ENCODE measurements around the gene EIF5.
A peak's percentile ranks its signal among the peaks of the same experiment; 100 is the strongest.

The EIF5 gene

DNA sequence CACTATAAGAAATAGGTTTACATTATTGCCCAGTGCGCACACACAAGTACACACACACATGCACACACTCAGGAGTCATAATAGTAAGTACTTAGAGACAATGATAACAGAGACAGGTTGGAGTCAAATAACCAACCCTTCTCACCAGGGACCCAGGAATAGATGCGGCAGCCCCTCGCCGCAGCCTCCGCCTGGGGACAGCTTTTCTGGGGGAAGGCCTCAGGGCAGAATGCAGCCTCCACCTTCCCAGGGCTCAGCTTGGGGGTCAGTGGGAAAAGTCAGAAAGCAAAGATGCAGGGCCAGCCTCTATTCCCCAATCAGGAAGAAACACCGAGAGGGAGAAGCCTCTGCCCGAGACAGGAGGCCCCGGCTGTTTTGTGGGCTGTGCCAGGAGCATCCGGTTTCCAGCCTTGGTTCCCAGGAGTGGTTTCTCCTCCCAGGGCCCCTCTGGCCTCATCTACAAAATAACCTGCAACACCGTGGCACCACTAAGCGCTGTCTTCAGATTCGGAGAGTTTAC, 23.4 kb upstream of the EIF5 start:
- DNase-seq (ENCODE audit: low read depth), result no peak

DNA sequence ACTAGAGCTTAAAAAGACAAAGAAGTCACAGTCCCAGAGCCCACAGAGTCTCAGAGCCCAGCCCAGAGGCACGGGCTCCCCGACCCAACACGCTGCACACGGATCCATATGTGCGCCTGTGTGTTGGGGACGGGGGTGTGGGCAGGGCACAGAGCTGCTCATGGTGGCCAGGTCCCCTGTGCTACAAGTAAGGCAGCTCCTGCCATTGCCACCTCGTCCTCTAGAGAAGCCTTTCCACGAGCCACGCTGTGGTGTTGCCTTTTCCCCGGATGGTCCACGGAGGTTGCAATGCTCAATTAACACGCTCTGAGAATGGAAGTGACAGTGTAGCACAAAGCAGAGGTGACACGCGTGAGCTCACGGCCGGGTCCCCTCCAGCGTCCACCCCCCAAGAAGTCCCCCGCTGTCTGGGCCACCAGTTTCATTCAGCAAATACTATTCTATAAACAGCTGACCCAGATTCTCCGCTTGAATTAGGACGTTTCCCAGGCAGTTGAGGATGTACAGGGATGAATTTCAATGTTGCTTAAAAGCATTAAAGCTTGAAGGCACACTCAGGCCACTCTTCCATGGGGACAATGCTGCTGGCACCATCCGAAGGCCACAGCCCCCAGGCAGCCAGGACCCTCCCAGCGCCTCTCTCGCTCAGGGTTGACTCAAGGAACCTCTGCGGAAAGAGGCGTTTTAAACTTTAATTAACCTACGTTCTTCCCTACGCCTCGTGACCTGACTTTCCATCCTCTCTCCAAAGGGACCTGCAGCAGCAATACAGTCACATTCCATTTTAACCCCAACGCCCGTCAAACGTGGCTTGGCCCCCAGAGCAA, 22.7 kb upstream of the EIF5 start:
- no peak for DNase-seq (ENCODE audit: low read depth)

DNA sequence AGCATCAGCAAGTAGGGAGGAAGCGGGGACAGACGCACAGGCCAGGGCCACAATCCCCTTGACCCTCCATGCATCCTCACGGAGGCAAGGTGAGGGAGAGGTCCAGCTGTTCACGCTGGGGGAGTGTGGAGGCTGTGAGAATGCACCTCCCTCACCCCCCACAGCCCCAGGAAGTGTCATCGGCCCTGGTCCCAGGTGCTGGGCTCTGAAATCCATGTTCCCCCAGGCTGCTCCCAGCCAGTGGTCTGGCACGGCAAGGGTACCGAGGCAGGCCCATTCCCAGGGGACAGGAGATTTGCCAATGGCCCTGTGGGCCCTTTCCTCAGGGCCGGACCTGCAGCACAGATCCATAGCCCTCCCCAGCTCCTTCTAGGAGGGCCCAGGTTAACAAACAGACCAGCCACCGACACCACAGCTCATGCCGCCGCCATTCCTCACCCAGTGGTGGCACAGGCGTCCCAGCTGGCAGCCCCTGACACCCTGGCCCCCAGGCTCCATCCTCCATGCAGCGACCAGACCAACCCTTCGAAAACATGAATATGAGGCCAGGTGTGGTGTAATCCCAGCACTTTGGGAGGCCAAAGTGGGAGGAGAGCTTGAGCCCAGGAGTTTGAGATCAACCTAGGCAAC, 21.9 kb upstream of the EIF5 start:
- no peak for DNase-seq (ENCODE audit: low read depth)

DNA sequence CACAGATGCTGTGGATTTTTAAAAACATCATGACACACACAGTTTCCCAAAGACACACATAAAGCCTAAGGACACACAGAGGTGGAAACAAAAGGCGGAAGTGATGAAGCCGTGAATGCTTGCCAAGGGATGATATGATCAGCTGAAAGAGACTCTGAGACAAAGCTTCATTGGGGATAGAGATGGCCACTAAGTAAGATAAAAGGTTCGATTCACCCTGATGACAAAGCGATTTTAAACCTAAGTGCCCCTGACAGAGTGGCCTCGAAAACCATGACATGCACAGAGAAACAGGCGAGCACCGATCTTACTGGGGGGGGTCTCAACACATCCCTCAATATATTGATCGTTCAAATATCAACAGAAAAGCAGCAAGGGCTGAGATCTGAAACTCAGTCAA, 20.3 kb upstream of the EIF5 start:
- DNase-seq (ENCODE audit: low read depth), result no peak

DNA sequence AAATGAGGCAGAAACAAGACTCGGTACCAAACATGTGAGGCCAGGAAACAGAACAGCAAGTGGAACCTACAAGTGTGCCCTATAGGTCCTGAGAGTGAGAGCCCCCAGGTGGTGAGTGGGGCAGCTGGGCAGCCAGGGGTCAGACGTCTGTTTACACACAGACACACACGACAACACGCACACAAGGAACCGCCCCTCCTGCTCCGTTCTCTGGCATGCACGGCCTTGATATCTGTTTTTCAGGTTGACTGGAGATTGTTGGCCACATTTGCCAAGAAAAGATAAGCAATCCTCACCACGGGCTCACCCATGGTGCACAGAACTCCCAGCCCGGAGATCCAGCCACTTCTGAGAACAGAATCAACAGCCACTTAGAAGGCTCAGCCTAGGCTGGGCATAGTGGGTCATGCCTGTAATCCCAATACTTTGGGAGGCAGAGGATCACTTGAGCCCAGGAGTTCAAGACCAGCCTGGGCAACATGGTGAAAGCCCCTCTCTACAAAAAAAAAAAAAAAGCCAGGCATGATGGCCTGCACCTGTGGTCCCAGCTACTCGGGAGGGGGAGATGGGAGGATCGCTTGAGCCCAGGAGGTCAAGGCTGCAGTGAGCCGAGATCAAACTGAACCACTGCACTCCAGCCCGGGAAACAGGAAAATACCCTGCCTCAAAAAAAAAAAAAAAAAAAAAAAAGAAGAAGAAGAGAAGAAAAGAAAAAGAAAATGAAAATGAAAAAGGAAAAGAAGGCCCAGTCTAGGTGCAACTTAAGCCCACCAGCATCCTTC, 19.4 kb upstream of the EIF5 start:
- no peak for DNase-seq (ENCODE audit: low read depth)

DNA sequence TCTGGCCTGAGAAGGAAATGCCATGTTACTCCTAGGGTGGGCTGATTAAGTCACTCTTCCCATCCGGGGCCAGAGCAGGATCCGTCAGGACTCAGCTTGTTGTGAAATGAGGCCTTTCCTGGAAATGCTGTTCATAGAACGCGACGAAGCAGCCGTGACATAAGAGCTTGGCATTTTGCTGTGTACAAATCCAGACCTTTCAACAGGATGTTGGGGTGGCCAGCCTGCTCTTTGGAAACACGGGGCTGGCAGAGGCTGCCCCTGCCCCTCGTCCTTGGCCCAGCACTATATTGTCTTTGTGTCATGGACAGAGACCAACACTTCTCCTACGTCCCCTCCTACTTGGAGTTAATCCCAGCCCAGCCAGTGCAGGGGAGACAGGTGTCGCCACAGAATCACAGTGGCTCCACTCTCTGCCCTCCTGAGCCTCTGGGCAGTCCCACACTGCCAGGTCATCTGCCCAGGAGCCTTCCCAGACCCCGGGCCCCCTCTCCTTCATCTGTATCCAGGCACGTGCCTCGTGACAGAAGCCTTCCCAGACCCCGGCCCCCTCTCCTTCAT, 18.6 kb upstream of the EIF5 start:
- no peak for DNase-seq (ENCODE audit: low read depth)

DNA sequence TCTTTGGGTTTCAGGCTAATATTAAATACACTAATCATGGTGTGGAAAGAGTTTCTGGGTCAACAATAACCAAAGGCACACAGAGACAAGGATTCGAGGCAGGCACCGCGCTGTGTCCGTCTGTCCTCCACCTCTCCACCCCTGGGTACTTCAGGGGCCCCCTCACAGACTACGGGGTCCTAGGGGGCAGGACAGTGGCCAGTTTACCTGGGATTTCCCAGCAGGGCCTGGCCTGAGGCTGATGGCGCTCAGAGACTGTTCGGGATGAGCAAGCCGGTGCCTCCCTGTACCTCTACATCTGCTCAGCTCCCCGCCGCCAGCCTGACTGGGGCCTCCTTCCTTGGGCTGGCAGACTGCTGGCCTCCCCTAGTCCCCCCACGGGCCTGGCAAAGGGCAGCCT, 18.1 kb upstream of the EIF5 start:
- DNase-seq (ENCODE audit: low read depth), result no peak

DNA sequence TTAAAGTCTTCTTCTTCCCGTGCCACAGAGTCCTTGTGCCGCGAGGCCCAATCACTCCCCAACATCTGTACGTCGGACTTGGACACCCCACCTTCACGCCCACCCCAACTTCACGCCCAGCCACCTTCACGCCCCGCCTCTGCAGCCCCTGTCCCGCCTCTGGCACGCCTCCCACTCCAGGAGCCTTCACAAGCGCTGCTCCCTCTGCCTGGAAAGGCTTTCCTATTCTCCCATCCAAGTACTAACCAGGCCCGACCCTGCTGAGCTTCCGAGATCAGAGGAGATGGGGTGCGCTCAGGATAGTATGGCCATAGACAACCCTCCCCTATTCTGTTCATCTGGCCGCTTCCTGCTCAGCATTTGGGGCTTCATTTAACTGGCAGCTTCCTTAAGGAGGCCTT, 17.3 kb upstream of the EIF5 start:
- no peak for DNase-seq (ENCODE audit: low read depth)

DNA sequence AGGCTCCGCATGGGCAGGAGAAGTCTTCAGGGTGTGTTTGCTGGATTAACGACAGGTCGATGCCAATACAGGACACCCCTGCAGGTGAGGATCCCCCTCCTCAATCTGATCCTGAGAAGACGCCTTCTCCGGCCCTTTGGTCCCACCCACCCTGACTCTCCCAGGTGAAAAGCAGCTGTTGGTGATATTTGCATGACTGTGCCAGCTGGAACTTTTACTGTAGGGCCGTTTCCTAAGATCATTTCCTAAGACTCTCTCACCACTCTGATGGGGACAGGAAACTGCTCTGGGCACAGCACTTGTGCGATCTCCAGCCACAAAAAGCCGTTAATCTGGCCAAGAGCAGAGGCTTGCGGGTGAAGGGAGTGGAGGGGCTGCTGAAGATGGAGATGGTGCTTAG, 16.8 kb upstream of the EIF5 start:
- no peak for DNase-seq (ENCODE audit: low read depth)

DNA sequence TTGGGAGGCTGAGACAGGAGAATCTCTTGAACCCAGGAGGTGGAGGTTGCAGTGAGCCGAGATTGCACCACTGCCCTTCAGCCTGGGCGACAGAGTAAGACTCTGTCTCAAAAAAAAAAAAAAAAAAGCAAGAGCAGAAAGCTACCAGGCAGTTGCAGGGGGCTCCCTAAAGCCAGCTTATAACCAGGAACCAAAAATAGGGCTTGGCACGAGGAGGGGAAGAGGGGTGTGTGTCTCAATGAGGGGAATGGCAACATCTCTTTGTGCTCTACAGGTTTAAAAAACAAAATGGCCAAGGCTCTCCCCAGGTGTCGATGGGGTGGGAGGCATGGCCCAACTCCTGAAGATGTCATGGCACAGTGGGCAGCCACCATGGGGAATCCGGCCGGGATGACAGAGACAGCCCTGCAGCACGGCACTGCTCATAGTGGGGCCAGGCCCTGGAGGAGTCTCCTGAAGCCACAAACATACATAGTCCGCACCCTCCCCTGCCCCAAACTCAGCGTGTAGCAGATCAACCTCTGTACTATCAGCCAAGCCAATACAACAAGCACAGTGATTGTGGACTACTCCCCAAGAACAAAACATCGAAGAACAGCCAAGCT, 16.0 kb upstream of the EIF5 start:
- no peak for DNase-seq (ENCODE audit: low read depth)

DNA sequence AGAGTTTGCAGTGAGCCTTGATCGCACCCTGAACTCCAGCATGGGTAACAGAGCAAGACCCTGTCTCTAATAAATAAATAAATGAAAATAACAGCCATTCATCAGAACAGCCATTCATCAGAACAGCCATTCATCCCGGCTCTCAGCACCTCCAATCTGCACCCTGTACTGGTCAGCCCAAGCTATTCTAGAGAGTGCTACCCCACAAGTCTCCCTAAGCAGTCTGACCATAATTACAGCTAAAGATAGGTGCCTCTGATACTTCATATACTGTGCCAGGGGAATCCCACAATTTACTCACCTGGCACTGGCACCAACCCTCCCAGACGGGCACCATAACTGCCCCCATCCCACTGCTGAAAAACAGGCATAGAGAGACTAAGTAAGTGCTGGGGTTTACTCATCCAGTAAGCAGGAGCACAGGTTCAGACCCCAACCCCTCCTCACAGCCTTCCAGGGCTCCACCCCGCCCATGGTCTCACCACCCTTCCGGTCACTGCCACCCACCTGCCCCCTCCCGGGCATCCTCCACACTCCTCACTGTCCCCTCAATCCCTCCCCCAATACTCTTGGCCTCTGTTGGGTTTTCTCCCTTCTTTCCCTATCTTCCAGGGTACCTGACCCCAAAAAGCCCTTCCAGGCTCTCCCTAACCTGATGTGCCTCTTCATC, 15.2 kb upstream of the EIF5 start:
- no peak for DNase-seq (ENCODE audit: low read depth)

DNA sequence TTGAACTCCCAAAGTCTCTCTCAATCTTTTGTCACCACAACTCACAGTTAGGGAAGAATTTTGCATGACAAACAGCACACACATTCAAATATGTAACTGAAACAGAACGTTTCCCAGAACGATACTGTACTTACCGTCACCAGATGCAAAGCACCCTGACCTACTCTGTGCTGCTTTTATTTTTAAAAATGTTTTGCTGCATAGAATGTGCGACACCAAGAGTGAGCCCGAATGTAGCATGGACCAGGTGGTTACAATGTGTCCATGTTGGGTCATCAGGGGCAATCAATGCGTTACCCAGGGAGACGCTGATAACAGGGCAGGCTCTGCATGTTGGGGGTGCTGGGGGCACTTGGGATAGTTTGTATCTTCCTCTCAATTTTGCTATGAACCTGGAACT, 14.6 kb upstream of the EIF5 start:
- no peak for DNase-seq (ENCODE audit: low read depth)

DNA sequence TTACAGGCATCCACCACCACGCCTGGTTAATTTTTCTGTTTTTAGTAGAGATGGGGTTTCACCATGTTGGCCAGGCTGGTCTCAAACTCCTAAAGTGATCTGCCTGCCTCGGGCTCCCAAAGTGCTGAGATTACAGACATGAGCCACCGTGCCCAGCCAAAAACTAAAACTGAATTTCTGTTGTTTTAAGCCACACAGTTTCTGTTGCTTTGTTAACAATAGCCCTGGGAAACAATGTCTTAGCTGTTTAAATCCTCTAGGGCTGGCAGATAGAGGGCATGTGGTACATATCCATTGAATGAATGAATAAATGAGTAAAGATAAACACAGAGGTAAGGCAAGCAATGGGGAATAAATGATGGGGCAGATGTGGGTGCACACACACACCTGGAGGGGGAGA, 8.0 kb upstream of the EIF5 start:
- DNase-seq (ENCODE audit: low read depth), result no peak

DNA sequence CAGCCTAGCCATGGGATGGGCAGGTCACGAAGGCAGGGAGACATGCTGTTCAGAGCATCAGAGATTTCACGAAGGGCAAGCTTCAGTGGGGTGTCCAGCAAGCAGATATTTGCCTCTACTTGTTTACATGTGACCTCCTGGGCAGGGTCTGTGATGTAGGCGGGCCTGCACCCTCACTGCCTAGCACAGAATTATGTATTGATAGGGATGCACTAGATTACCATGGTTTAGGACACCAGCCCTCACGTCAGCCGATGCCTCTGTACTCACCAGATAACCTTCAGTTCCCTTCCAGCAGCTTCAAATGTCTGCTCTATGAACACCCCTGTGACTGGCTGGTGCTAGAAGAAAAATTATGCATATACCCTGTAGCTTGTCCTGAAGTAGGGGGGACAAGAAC, 5.1 kb upstream of the EIF5 start:
- no peak for DNase-seq (ENCODE audit: low read depth)

DNA sequence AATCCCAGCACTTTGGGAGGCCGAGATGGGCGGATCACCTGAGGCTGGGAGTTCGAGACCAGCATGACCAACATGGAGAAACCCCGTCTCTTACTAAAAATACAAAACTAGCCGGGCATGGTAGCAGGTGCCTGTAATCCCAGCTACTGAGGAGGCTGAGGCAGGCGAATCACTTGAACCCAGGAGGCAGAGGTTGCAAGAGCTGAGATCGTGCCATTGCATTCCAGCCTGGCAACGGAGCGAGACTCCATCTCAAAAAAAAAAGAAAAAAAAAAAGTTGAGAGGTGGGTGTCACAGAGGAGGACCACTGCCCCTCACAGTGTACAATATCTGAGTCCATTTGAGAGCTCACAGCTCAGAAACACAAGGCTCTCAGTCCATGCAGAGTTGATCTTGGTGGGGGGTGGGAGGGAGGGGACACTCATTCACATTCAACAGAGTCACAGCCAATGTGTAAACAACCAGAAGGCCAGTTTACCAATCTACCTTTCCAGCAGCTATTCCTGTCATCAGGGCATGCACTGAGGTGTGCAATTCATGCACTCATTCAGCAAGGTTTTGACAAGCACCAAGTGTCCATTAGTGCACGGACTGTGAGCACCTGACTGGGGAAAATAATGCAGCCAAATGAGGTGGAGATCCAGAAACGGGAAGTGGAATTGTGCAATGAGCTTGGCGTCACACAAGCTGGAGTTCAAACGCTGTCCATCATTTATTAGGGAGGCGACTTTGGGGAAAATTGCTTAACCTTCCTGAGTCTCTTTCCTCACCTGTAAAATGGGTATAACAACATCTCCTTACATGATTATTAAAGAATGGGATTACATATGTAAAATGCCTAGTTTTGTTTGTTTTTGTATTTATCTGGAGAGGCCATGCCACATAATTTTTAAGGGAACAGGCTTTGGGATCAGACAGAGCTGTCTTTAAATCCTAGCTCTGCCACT, 4.4 kb upstream of the EIF5 start:
- DNase-seq (ENCODE audit: low read depth), result no peak

DNA sequence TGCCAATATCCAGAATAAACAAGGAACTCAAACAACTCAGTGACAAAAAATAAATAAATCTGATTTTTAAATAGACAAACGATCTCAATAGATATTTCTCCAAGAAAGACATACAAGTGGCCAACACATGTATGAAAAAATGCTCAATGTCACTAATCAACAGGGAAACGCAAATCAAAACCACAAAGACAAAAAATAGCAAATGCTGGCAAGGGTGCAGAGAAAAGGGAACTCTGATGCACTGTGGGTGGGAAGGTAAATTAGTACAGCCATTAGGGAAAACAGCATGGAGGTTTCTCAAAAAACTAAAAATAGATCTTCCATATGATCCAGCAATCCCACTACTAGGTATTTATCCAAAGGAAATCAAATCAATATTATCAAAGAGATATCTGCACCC, 3.5 kb upstream of the EIF5 start:
- DNase-seq (ENCODE audit: low read depth), result no peak

DNA sequence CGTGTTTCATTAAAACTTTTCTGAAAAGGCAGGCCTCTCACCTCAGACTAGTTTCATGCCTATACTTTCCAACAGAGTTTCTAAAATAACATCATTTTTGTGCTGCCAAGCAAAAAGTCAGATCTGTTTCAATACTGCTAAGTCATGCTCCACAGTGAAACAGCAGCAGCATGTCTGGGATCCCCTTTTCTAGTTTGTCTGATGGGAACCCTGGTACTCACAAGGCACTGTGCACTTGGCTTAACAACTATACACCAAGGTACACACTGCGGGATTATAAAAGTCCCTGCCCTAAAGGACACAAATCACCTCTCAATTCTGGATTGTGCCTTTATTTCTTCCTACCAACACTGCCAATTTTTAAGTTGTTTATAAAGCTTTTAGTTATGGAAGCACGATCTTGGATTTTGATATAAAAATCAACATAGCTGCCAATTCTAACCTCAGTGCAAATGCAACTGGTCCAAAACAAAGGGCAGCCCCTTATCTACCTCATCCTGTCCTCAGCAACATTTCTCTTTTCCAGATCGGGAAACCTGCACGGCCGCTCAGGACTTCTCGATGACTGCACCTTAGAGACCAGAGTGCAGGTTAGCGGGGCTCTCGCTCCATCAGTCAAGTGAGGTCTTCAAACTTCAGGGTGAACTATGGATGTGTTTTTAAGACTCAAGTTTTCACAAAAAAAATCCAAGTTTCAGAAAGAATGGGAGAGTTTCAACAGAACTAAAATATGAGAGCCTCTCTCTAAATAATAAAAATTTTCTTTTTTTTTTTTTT, 1.7 kb upstream of the EIF5 start:
- DNase-seq (ENCODE audit: low read depth), result no peak

DNA sequence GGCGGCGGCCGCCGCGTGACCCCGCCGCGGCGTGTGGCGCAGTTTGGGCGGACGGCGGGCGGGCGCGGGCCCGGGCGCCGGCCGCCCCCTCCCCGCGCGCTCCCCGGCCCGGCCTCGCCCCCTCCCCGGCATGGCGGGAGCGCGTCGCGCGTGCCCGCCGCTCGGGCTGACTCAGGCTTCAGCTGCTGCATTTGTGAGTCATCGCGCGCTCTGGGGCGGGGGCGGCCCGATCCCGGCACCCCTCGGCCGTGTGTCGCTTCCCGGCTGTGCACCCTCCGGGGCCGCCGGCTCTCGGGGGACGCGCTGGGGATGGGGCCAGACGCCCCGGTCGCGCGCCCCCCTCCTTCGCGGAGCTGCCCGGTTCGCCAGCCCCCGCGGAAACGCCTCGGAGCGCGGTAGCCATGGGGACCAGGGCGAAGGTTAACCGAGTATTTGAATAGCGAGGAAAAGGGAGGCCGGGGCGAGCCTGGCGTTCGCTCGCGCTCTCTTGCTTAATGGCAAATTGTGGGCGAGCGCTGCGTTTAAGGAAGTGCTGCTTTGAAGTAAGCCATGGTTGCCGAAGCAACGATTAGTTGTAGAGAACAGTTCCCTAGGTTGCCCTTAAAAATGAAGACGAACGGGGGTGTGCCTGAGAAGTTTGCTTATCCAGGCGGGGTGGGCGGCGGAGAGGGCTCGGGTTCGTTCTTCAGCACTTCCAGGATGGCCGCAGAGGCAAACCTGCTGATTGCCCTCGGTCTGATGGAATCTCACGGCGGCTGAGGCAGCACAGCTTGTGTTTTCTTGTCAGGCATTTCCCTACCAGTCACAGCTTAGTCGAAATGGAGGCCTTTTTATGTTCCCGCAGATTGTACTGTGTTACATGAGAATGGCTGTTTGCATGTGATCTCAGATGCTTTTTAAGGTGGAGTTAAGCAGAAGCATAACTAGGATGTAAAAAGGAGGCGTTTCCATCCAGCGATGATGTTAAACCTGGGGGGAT, 896 bp downstream of the EIF5 start:
- peak; percentile 75 for DNase-seq (ENCODE audit: low read depth)
